ENCODE measurements around the gene HIRA. TPM values are rescaled to one million over a fixed set of nuclear protein-coding genes. Genes with fewer than 3 reads are reported as not detected.

The HIRA gene
- total RNA-seq, 1 donor from 2014 or later: 27.9 TPM

DNA sequence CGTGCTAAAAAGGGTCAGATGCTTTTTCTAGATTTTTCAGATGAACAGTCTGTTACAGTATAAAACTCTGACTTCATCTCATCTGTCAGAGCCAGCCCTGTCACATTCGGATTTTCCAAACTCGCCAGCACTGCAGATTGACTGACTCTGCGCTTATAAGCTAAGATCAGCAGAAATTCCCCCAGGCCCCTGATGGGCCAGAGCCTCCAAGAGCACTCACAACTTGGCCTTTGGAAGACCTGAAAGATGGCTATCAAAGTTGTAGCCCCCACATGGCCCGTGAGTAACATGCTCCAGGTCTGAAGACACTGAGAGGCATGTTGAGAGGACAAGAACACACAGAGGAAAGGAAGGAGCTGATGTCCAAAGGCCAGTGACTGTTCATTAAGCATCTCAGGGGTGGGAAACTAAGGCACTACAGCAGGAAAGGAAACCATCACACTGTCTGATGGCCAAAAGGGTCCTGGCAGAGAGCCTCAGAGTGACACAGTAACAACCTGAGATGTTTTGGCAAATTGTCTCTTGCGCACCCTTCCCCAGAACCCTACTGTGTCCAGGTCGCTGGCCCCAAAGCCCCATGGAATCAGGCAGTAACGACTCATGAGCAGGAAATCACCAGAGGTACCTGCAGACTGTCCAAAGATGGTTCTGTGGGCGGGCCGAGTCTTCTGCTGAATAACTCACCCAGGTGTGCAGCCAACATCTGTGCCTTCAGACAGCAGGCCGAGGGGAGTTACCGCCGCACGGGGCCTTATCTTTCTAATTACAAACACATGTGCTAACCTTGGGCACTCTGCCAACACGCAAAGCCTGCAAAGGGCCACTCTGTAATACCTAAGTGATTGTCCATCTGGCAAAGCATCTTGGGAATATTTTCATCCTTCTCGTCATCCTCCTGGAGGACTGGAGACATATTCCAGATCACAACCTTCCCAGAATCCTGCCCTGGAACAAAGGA is 23.6 kb downstream of the HIRA start:
- H3K36me3 ChIP-seq: peaks cover 61% of the 10 kb centered on the region
- no peak overlapping the region for H3K4me3 ChIP-seq
- H3K27me3 ChIP-seq (ENCODE audit: low read depth): no peaks in the 10 kb centered on the region
- no peaks in the 10 kb centered on the region for H3K9me3 ChIP-seq
- DNase-seq (no peak), ATAC-seq (no peak)
- TF ChIP-seq, protein P1, sequence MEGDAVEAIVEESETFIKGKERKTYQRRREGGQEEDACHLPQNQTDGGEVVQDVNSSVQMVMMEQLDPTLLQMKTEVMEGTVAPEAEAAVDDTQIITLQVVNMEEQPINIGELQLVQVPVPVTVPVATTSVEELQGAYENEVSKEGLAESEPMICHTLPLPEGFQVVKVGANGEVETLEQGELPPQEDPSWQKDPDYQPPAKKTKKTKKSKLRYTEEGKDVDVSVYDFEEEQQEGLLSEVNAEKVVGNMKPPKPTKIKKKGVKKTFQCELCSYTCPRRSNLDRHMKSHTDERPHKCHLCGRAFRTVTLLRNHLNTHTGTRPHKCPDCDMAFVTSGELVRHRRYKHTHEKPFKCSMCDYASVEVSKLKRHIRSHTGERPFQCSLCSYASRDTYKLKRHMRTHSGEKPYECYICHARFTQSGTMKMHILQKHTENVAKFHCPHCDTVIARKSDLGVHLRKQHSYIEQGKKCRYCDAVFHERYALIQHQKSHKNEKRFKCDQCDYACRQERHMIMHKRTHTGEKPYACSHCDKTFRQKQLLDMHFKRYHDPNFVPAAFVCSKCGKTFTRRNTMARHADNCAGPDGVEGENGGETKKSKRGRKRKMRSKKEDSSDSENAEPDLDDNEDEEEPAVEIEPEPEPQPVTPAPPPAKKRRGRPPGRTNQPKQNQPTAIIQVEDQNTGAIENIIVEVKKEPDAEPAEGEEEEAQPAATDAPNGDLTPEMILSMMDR (IDR thresholded peaks at IDR 0.05): no peak
- no peak overlapping the region for H3K27ac ChIP-seq
- no peaks in the 10 kb centered on the region for H3K4me1 ChIP-seq
- intact Hi-C loops (cut with DNase I): no loop called here

DNA sequence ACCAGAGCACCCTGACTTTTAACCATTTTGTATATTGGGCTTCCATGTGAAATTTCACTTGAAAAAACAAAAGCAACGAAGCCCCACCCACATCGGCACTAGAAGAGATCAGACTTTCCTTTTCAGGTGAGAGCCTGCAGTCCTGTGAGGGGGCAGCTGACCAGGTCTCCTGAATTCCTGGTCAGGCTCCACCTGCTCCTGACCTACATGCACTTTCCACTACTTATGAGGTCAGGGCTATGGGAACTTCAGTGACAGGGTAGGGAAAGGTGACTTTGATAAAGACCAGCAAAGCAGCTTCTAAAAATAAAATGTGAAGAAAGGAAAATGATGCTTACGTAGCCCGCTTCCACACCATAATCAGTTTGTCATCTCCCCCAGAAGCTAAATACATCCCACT is 24.7 kb downstream of the HIRA start:
- H3K9me3 ChIP-seq: no peaks in the 10 kb centered on the region
- no peaks in the 10 kb centered on the region for H3K4me1 ChIP-seq
- H3K4me3 ChIP-seq: no peak overlapping the region
- DNase-seq (no peak), ATAC-seq (no peak)
- intact Hi-C loops (cut with DNase I): no loop called here
- H3K36me3 ChIP-seq: peaks cover 61% of the 10 kb centered on the region
- TF ChIP-seq, protein P1 (IDR thresholded peaks at IDR 0.05): no peak
- H3K27me3 ChIP-seq (ENCODE audit: low read depth): no peaks in the 10 kb centered on the region
- H3K27ac ChIP-seq: no peak overlapping the region

DNA sequence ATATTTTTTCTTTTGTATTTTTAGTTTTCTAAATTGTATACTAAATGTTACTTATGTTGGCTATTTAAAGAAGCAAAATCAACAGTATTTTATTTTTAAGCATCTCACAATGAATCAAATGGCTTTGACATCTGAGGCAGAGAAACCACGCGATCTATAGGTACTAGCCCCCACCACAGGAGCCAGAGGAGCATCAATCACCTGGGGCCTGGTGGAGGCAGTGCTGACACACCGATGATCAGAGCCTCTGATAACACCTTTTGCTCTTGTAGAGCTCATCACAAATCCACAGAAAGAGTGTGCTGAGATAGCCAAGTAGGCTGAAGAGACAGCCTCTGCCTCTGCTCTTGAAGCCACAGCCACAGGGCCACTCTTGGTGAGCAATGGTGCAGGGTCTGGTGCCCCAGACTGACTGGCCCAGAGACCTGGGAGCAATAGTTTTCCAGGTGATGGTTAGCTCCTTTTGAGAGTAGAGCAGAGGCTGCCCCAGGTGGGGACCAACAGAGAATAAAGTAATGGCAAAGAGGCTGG is 25.2 kb downstream of the HIRA start:
- Histone ChIP-seq H3K4me1 (no peaks in the 10 kb centered on the region), H3K36me3 (peaks cover 63% of the 10 kb centered on the region), H3K27me3 (ENCODE audit: low read depth) (no peaks in the 10 kb centered on the region), H3K4me3 (no peak overlapping the region), H3K9me3 (no peaks in the 10 kb centered on the region), H3K27ac (no peak overlapping the region)
- intact Hi-C loops (cut with DNase I): no loop called here
- DNase-seq (no peak), ATAC-seq (no peak)
- TF ChIP-seq, protein P1 (IDR thresholded peaks at IDR 0.05): no peak

DNA sequence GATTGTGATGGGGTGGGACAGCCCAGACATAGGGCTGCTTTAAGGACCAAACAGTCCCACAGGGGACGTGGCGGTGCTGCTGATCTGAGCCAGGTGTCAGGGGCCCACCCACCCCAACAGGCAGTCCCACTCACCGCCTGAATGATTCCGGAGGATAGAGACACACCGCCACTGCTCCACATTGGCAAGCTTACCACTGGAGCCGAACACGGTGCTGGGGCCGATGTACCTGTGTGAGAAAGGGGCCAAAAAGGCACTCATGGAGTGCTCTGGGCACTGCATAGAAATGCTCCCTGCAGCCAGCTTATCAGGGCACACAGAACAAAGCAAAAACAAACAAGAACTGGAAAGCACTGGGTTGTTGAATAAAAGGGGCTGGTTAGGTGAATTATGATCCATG is 25.9 kb downstream of the HIRA start:
- DNase-seq (no peak), ATAC-seq (no peak)
- no peaks in the 10 kb centered on the region for H3K4me1 ChIP-seq
- no peak overlapping the region for H3K27ac ChIP-seq
- no peaks in the 10 kb centered on the region for H3K9me3 ChIP-seq
- TF ChIP-seq, protein P1 (IDR thresholded peaks at IDR 0.05): no peak
- no peaks in the 10 kb centered on the region for H3K27me3 ChIP-seq (ENCODE audit: low read depth)
- H3K36me3 ChIP-seq: peaks cover 68% of the 10 kb centered on the region
- intact Hi-C loops (cut with DNase I): no loop called here
- no peak overlapping the region for H3K4me3 ChIP-seq

DNA sequence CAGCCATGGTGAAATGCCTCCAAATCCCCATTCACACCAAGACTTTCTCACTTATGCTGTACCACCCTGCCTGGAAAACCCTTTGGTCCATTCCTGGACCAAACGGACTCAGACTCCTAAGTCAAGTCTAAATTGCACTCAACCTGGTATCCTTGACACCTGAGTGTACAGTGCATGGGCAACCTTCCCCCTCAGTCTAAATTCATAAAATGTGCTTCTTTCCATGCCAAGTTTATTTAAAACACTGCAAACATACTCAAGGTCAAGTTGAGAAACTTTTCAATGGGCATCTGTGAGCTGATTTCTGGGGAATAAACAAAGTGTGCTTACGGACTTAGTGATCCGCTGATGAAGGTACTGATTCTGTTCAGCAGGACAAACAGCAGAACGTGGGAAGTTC is 26.4 kb downstream of the HIRA start:
- H3K4me1 ChIP-seq: no peaks in the 10 kb centered on the region
- no peaks in the 10 kb centered on the region for H3K27me3 ChIP-seq (ENCODE audit: low read depth)
- H3K27ac ChIP-seq: no peak overlapping the region
- intact Hi-C loops (cut with DNase I): no loop called here
- TF ChIP-seq, protein P1 (IDR thresholded peaks at IDR 0.05): no peak
- peaks cover 68% of the 10 kb centered on the region for H3K36me3 ChIP-seq
- H3K9me3 ChIP-seq: no peaks in the 10 kb centered on the region
- DNase-seq (no peak), ATAC-seq (no peak)
- H3K4me3 ChIP-seq: no peak overlapping the region

Measured in lower lobe of right lung (tissue), 2 donors.